HCT116 (cell line): Measurements from ENCODE around the gene ABL2. TPM values are rescaled to one million over a fixed set of nuclear protein-coding genes. Genes with fewer than 3 reads are reported as not detected.

Source experiments
- ATAC-seq: fragments of 200-7000 bp; cut with Tn5 transposase; 2 replicates; pipeline ENCODE4 v1.9.1; 2020; ENCODE audit warnings: mild to moderate bottlenecking, moderate library complexity
- BruUV-seq: library from RNA; stranded (reverse); fragments of 400-500 nt; replicated peaks from 2 replicates; lab custom pipeline; 2021; lab: Mats Ljungman, UMichigan
- CTCF ChIA-PET: fragments of 300-600 bp; sonication (Branson Sonifier 250); formaldehyde crosslinking; loops from one replicate; lab custom pipeline; 2021; ENCODE audit warnings: antibody characterized with exemption; lab: Charles Lee
- POLR2A ChIA-PET: fragments of 300-600, 350-600 bp; sonication (Branson Sonifier 250); formaldehyde crosslinking; loops from one replicate; lab custom pipeline; 2021; ENCODE audit warnings: antibody characterized with exemption; lab: Charles Lee
- RAD21 ChIA-PET, 2 experiments: fragments of 300-600 bp; sonication (Branson Sonifier 250); formaldehyde crosslinking; loops; one replicate each; lab custom pipeline; 2023; ENCODE audit warnings: low total read pairs in 2 of 2; ENCODE audit not compliant: uncharacterized antibody in 2 of 2, unreplicated experiment in 2 of 2, low non-redundant PET in 1 of 2; lab: Charles Lee
- DNase-seq: peaks from one replicate; pipeline ENCODE4 v3.0.0-alpha.2; 2010; ENCODE audit warnings: low read depth, low spot score
- H2AFZ ChIP-seq: fragments of 200-600 bp; shearing (Covaris generic), sonication (generic); 2 replicates; pipeline ENCODE4 v1.6.1; 2017; ENCODE audit warnings: low read depth, mixed run types, mixed read lengths, antibody characterized with exemption, low read length; ENCODE audit not compliant: poor library complexity, severe bottlenecking
- H3K27ac ChIP-seq: 2 replicates; pipeline ENCODE4 v1.5.1; 2012; ENCODE audit warnings: low read depth, low read length
- H3K27me3 ChIP-seq: fragments of 200-600 bp; sonication (generic); 2 replicates; pipeline ENCODE4 v1.6.1; 2016; ENCODE audit warnings: mixed run types, low read length, mixed read lengths; ENCODE audit not compliant: insufficient read depth
- H3K36me3 ChIP-seq, 2 experiments: fragments of 200-500 bp in 1 of 2; fragments of 200-600 bp in 1 of 2; sonication (Bioruptor generic) in 1 of 2; sonication (generic) in 1 of 2; 2 replicates each; pipeline versions ENCODE4 v1.5.1 to v1.6.1; 2014 to 2016; ENCODE audit warnings: low read length in 2 of 2, inconsistent platforms in 1 of 2, mixed read lengths in 1 of 2, mixed run types in 1 of 2; ENCODE audit not compliant: insufficient read depth in 2 of 2, control insufficient read depth in 1 of 2
- H3K4me1 ChIP-seq, 2 experiments: fragments of 200-600 bp in 1 of 2; sonication (generic) in 1 of 2; 2 replicates each; pipeline versions ENCODE4 v1.5.1 to v1.6.1; 2012 to 2017; ENCODE audit warnings: low read length in 2 of 2, inconsistent platforms in 1 of 2, mild to moderate bottlenecking in 1 of 2, mixed read lengths in 1 of 2, mixed run types in 1 of 2, moderate library complexity in 1 of 2; ENCODE audit not compliant: insufficient read depth in 2 of 2, control insufficient read depth in 1 of 2
- H3K4me2 ChIP-seq: fragments of 200-600 bp; sonication (generic); 2 replicates; pipeline ENCODE4 v1.6.1; 2017; ENCODE audit warnings: mixed run types, low read length, mixed read lengths
- H3K4me3 ChIP-seq, 2 experiments: fragments of 200-600 bp in 1 of 2; sonication (generic) in 1 of 2; replicated peaks in 1 of 2; 2 replicates each; pipeline ENCODE4 v1.5.1; 2011 to 2016; ENCODE audit warnings: low read length in 2 of 2, control low read depth in 1 of 2, low read depth in 1 of 2, mild to moderate bottlenecking in 1 of 2, mixed read lengths in 1 of 2, mixed run types in 1 of 2
- H3K79me2 ChIP-seq: fragments of 200-600 bp; sonication (generic); 2 replicates; pipeline ENCODE4 v1.6.1; 2017; ENCODE audit warnings: mild to moderate bottlenecking, mixed run types, low read length, moderate library complexity, mixed read lengths; ENCODE audit not compliant: insufficient read depth
- H3K9ac ChIP-seq: fragments of 200-600 bp; sonication (generic); 2 replicates; pipeline ENCODE4 v1.6.1; 2016; ENCODE audit warnings: low read length, mixed read lengths
- H3K9me2 ChIP-seq: fragments of 200-600 bp; sonication (generic), shearing (Covaris generic); 2 replicates; pipeline ENCODE4 v1.6.1; 2017; ENCODE audit warnings: mixed run types, mild to moderate bottlenecking, moderate library complexity; ENCODE audit not compliant: insufficient read depth
- H3K9me3 ChIP-seq, 2 experiments: fragments of 200-500 bp in 1 of 2; fragments of 200-600 bp in 1 of 2; sonication (Bioruptor generic) in 1 of 2; sonication (generic) in 1 of 2; 2 replicates each; pipeline ENCODE4 v1.6.1; 2014 to 2017; ENCODE audit warnings: low read length in 2 of 2, mixed read lengths in 2 of 2, inconsistent platforms in 1 of 2, low read depth in 1 of 2, mild to moderate bottlenecking in 1 of 2, mixed run types in 1 of 2, moderate library complexity in 1 of 2; ENCODE audit not compliant: control insufficient read depth in 1 of 2, insufficient read depth in 1 of 2
- H4K20me1 ChIP-seq: fragments of 200-600 bp; sonication (generic), shearing (Covaris generic); 2 replicates; pipeline ENCODE4 v1.6.1; 2017; ENCODE audit warnings: mixed run types, mild to moderate bottlenecking, moderate library complexity; ENCODE audit not compliant: insufficient read depth
- ATF3 ChIP-seq: IDR thresholded peaks from 2 replicates; pipeline ENCODE4 v1.6.1; 2012
- CBX3 ChIP-seq: IDR thresholded peaks from 2 replicates; pipeline ENCODE4 v1.6.1; 2012; ENCODE audit warnings: low read depth
- CEBPB ChIP-seq: IDR thresholded peaks from 2 replicates; pipeline ENCODE4 v1.6.1; 2012; ENCODE audit warnings: low read depth
- EGR1 ChIP-seq: IDR thresholded peaks from 2 replicates; pipeline ENCODE4 v1.6.1; 2012; ENCODE audit warnings: low read depth
- ELF1 ChIP-seq: IDR thresholded peaks from 2 replicates; pipeline ENCODE4 v1.6.1; 2012; ENCODE audit warnings: low read depth, borderline replicate concordance
- EZH2 ChIP-seq: fragments of 200-600 bp; sonication (generic); IDR thresholded peaks from 2 replicates; pipeline ENCODE4 v1.6.1; 2017; ENCODE audit warnings: antibody characterized with exemption, mixed run types
- EZH2phosphoT487 ChIP-seq: fragments of 200-600 bp; IDR thresholded peaks from 2 replicates; pipeline ENCODE4 v1.6.1; 2018; ENCODE audit warnings: antibody characterized with exemption, borderline replicate concordance
- FOSL1 ChIP-seq: IDR thresholded peaks from 2 replicates; pipeline ENCODE4 v1.6.1; 2012; ENCODE audit warnings: low read depth
- JUND ChIP-seq: IDR thresholded peaks from 2 replicates; pipeline ENCODE4 v1.6.1; 2012
- MAX ChIP-seq: IDR thresholded peaks from 2 replicates; pipeline ENCODE4 v1.6.1; 2012
- POLR2A ChIP-seq: IDR thresholded peaks from 2 replicates; pipeline ENCODE4 v1.7.0; 2011; ENCODE audit warnings: borderline replicate concordance; ENCODE audit not compliant: insufficient read depth, insufficient read length; ENCODE audit errors: extremely low read depth
- POLR2AphosphoS5 ChIP-seq: IDR thresholded peaks from 2 replicates; pipeline ENCODE4 v1.6.1; 2011; ENCODE audit warnings: mild to moderate bottlenecking, low read depth, low read length, moderate library complexity
- RAD21 ChIP-seq: IDR thresholded peaks from 2 replicates; pipeline ENCODE4 v1.6.1; 2012; ENCODE audit warnings: low read depth, mild to moderate bottlenecking
- REST ChIP-seq: IDR thresholded peaks from 2 replicates; pipeline ENCODE4 v1.6.1; 2012; ENCODE audit warnings: low read depth
- SIN3A ChIP-seq: IDR thresholded peaks from 2 replicates; pipeline ENCODE4 v1.6.1; 2012; ENCODE audit warnings: low read depth
- SP1 ChIP-seq: IDR thresholded peaks from 2 replicates; pipeline ENCODE4 v1.6.1; 2012; ENCODE audit warnings: low read depth
- SRF ChIP-seq: IDR thresholded peaks from 2 replicates; pipeline ENCODE4 v1.6.1; 2012; ENCODE audit warnings: low read depth
- TCF7L2 ChIP-seq: IDR thresholded peaks from 2 replicates; pipeline ENCODE4 v1.7.0; 2011; ENCODE audit warnings: borderline replicate concordance, inconsistent platforms; ENCODE audit not compliant: insufficient read depth, insufficient read length; ENCODE audit errors: extremely low read depth
- YY1 ChIP-seq: IDR thresholded peaks from 2 replicates; pipeline ENCODE4 v1.6.1; 2011; ENCODE audit warnings: low read length, low read depth, moderate library complexity, mild to moderate bottlenecking; ENCODE audit not compliant: insufficient replicate concordance; ENCODE audit errors: extremely low read depth
- ZBTB33 ChIP-seq: IDR thresholded peaks from 2 replicates; pipeline ENCODE4 v1.6.1; 2011; ENCODE audit warnings: mild to moderate bottlenecking, low read length, moderate library complexity; ENCODE audit not compliant: insufficient replicate concordance; ENCODE audit errors: extremely low read depth
- ZFX ChIP-seq: fragments of 450-650 bp; IDR thresholded peaks from 2 replicates; pipeline ENCODE4 v1.6.1; 2017
- ZNF274 ChIP-seq: fragments of 200-500 bp; sonication (Bioruptor generic); IDR thresholded peaks from 2 replicates; pipeline ENCODE4 v1.6.1; 2014; ENCODE audit warnings: mild to moderate bottlenecking, low read depth, low read length, inconsistent platforms
- intact Hi-C: fragments of 100-400 bp; cut with micrococcal nuclease; formaldehyde crosslinking; loops from 2 replicates; pipeline ENCODE4 v1.10.0; 2022
- total RNA-seq: library from RNA; stranded (reverse); gene quantifications from one replicate; pipeline ENCODE4 v1.2.1, GENCODE V29; 2021; ENCODE audit not compliant: unreplicated experiment

Gene ABL2
- total RNA-seq, 1 experiment from 2014 or later, result 22.9 TPM

- Histone ChIP-seq H3K9ac (peak overlapping the region; percentile 59), H3K9me2 (no peaks in the 10 kb centered on the region), H3K4me1 (peaks cover 36 to 37% of the 10 kb centered on the region in 2 experiments), H3K79me2 (peaks cover 54% of the 10 kb centered on the region), H3K4me2 (peak overlapping the region; percentile 81), H3K27ac (peak overlapping the region; percentile 71; the same call in 1 of the 2 replicates), H2AFZ (no peak overlapping the region), H3K36me3 (no peaks in the 10 kb centered on the region), H3K27me3 (no peaks in the 10 kb centered on the region), H3K4me3 (peak overlapping the region; percentile 16 to 56), H4K20me1 (no peaks in the 10 kb centered on the region), H3K9me3 (no peaks in the 10 kb centered on the region)
- ATAC-seq, result peak; percentile 89
- peak; percentile 92 for DNase-seq
- intact Hi-C loops, result loop anchor here (1.0 kb wide), 1 partner anchor 14 kb away; no protein-coding TSS in a partner anchor
- ChIA-PET POLR2A (no interaction called here), CTCF (no interaction called here), RAD21 (no interaction called here)
- no TSS peak for BruUV-seq
- TF ChIP-seq EGR1 (peak; percentile 81), MAX (peak; percentile 83), CEBPB (no peak), SP1 (peak; percentile 75), EZH2phosphoT487 (no peak), JUND (peak; percentile 64), POLR2AphosphoS5 (peak; percentile 47; the same call in 1 of the 2 replicates), POLR2A (no peak), ATF3 (no peak), ZBTB33 (no peak), SRF (peak; percentile 44; the same call in 1 of the 2 replicates), EZH2 (no peak), YY1 (no peak), FOSL1 (peak; percentile 55), ZNF274 (no peak), CBX3 (no peak), SIN3A (peak; percentile 88), REST (no peak), ZFX (no peak), RAD21 (0 out of 2 replicates have a peak, but pooled peaks have one; percentile 1), ELF1 (no peak), TCF7L2 (no peak)
Observed at GRCh38 chr1:179142889-179143299, 86.6 kb downstream of the ABL2 start.
